ENCODE data around the gene GUCA1C.

Gene GUCA1C

GRCh38 chr3:108953700-108954099 lies at the start of gene GUCA1C:
TSS of gene GUCA1C (minus strand) at chr3:108953879. CDS start at chr3:108953762, 117 bp downstream.
- DNase-seq: no peak
- ATAC-seq: no peak

- no peak for ATAC-seq
- no peak for DNase-seq
Observed at GRCh38 chr3:108998436-108998835, 44.8 kb upstream of the GUCA1C start.

GRCh38 chr3:108985844-108986243 lies 32.2 kb upstream of the GUCA1C start:
- DNase-seq (no peak), ATAC-seq (no peak)

- DNase-seq (no peak), ATAC-seq (no peak)
Observed at GRCh38 chr3:108983051-108983450, 29.4 kb upstream of the GUCA1C start.

GRCh38 chr3:108976058-108976457 lies 22.4 kb upstream of the GUCA1C start:
- no peak for DNase-seq
- no peak for ATAC-seq

- no peak for DNase-seq
Observed at GRCh38 chr3:108973019-108973418, 19.3 kb upstream of the GUCA1C start.

GRCh38 chr3:108972482-108972881 lies 18.8 kb upstream of the GUCA1C start:
- ATAC-seq: no peak
- DNase-seq: no peak

More at GRCh38 chr3:108973019-108973418, 19.3 kb upstream of the GUCA1C start:
- no peak for ATAC-seq

GRCh38 chr3:108970561-108970960 lies 16.9 kb upstream of the GUCA1C start:
- ATAC-seq: no peak
- DNase-seq: no peak

- DNase-seq (no peak), ATAC-seq (peak; percentile 19)
Observed at GRCh38 chr3:108966773-108967172, 13.1 kb upstream of the GUCA1C start.

GRCh38 chr3:108959017-108959416 lies 5.3 kb upstream of the GUCA1C start:
- peak; percentile 55 for ATAC-seq
- DNase-seq: no peak

GRCh38 chr3:108953210-108953609 lies 469 bp downstream of the GUCA1C start:
- no peak for ATAC-seq
- no peak for DNase-seq

GRCh38 chr3:108951820-108952501 lies 1.7 kb downstream of the GUCA1C start:
- ATAC-seq (no peak), DNase-seq (no peak)

- no peak for DNase-seq
- ATAC-seq: no peak
Observed at GRCh38 chr3:108947855-108948254, 5.8 kb downstream of the GUCA1C start.

GRCh38 chr3:108946292-108947285 lies 7.1 kb downstream of the GUCA1C start:
- no peak for DNase-seq
- no peak for ATAC-seq

- ATAC-seq: no peak
Observed at GRCh38 chr3:108940568-108941263, 13.0 kb downstream of the GUCA1C start.

GRCh38 chr3:108940166-108940565 lies 13.5 kb downstream of the GUCA1C start:
- DNase-seq (no peak), ATAC-seq (no peak)

More at GRCh38 chr3:108940568-108941263, 13.0 kb downstream of the GUCA1C start:
- no peak for DNase-seq

- ATAC-seq (no peak), DNase-seq (no peak)
Observed at GRCh38 chr3:108936924-108937689, 16.6 kb downstream of the GUCA1C start.

GRCh38 chr3:108931035-108931434 lies 22.6 kb downstream of the GUCA1C start:
- no peak for ATAC-seq
- DNase-seq: no peak

- DNase-seq (no peak), ATAC-seq (no peak)
Observed at GRCh38 chr3:108918866-108919265, 34.8 kb downstream of the GUCA1C start.

GRCh38 chr3:108914774-108915641 lies 38.7 kb downstream of the GUCA1C start:
- DNase-seq (peak; percentile 53), ATAC-seq (peak; percentile 80)

- DNase-seq (no peak), ATAC-seq (no peak)
Observed at GRCh38 chr3:108909799-108910198, 43.9 kb downstream of the GUCA1C start.
